Fibroblast of lung (primary cell): ENCODE measurements around the gene P2RY6. TPM values are rescaled to one million over a fixed set of nuclear protein-coding genes. Genes with fewer than 3 reads are reported as not detected.

Source experiments
- DNase-seq, 2 donors: peaks; one replicate each; pipeline versions ENCODE4 v3.0.0 to v3.0.0-alpha.2; 2010; ENCODE audit warnings: low read depth in 2 of 2
- H2AFZ ChIP-seq: 2 replicates; pipeline ENCODE4 v1.5.1; 2012; ENCODE audit warnings: low read length, control low read depth, inconsistent platforms
- H3K27ac ChIP-seq: 2 replicates; pipeline ENCODE4 v1.5.1; 2011; ENCODE audit warnings: low read length, control low read depth; ENCODE audit not compliant: insufficient read depth
- H3K27me3 ChIP-seq: 2 replicates; pipeline ENCODE4 v1.5.1; 2011; ENCODE audit warnings: mild to moderate bottlenecking, low read length; ENCODE audit not compliant: control insufficient read depth, insufficient read depth
- H3K36me3 ChIP-seq: 2 replicates; pipeline ENCODE4 v1.5.1; 2011; ENCODE audit warnings: low read length; ENCODE audit not compliant: control insufficient read depth, insufficient read depth
- H3K4me1 ChIP-seq: 2 replicates; pipeline ENCODE4 v1.5.1; 2011; ENCODE audit warnings: low read length; ENCODE audit not compliant: control insufficient read depth, insufficient read depth; ENCODE audit errors: extremely low read depth
- H3K4me2 ChIP-seq: 2 replicates; pipeline ENCODE4 v1.5.1; 2011; ENCODE audit warnings: low read length, control low read depth; ENCODE audit not compliant: insufficient read depth; ENCODE audit errors: extremely low read depth
- H3K4me3 ChIP-seq, 4 experiments: fragments of 200-600 bp in 1 of 4; sonication (generic) in 1 of 4; replicated peaks in 1 of 4; 2 replicates each; pipeline ENCODE4 v1.5.1; 2011 to 2016; ENCODE audit warnings: low read length in 4 of 4, low read depth in 3 of 4, mild to moderate bottlenecking in 3 of 4, control low read depth in 2 of 4, inconsistent platforms in 1 of 4, mixed read lengths in 1 of 4; ENCODE audit not compliant: insufficient read depth in 1 of 4; ENCODE audit errors: control extremely low read depth in 1 of 4
- H3K79me2 ChIP-seq: 2 replicates; pipeline ENCODE4 v1.5.1; 2012; ENCODE audit warnings: mild to moderate bottlenecking, low read length, inconsistent platforms; ENCODE audit not compliant: control insufficient read depth, insufficient read depth
- H3K9ac ChIP-seq: 2 replicates; pipeline ENCODE4 v1.5.1; 2011; ENCODE audit warnings: mild to moderate bottlenecking, low read length, control low read depth; ENCODE audit not compliant: insufficient read depth
- H3K9me3 ChIP-seq: 2 replicates; pipeline ENCODE4 v1.5.1; 2012; ENCODE audit warnings: low read depth, low read length; ENCODE audit not compliant: control insufficient read depth, insufficient read depth
- H4K20me1 ChIP-seq: 2 replicates; pipeline ENCODE4 v1.5.1; 2011; ENCODE audit warnings: low read length; ENCODE audit not compliant: control insufficient read depth, insufficient read depth; ENCODE audit errors: extremely low read depth
- EZH2 ChIP-seq: IDR thresholded peaks from 2 replicates; pipeline ENCODE4 v1.5.1; 2012; ENCODE audit warnings: low read length, control low read depth, mild to moderate bottlenecking; ENCODE audit errors: missing control alignments
- polyA plus RNA-seq, 2 donors: library from polyadenylated mRNA; depleted of rRNA in 1 of 2; stranded (reverse) in 1 of 2; unstranded in 1 of 2; fragments of >200 nt; gene quantifications; 2 replicates each; pipeline ENCODE4 v1.2.1, GENCODE V29; 2011 to 2012; ENCODE audit warnings: missing spikeins in 1 of 2
- total RNA-seq: library from RNA; depleted of rRNA; stranded (reverse); fragments of >200 nt; gene quantifications from 2 replicates; pipeline ENCODE4 v1.2.1, GENCODE V29; 2014
- TF ChIP-seq, protein P1 (sequence below), 2 donors: IDR thresholded peaks in 1 of 2; conservative IDR thresholded peaks in 1 of 2; 1 replicate in 1 of 2; 2 replicates in 1 of 2; pipeline ENCODE4 v1.5.1; 2011 to 2012; ENCODE audit warnings: low read length in 2 of 2, control low read depth in 1 of 2, inconsistent platforms in 1 of 2, low read depth in 1 of 2, mild to moderate bottlenecking in 1 of 2

The P2RY6 gene
- total and polyA plus RNA-seq, 2 donors (not counting 1 experiment from before 2014, with no cell fraction given), result 0.12 to 0.33 TPM

- no peak overlapping the region for H3K27ac ChIP-seq
- H3K9ac ChIP-seq, result no peak overlapping the region
- no peaks in the 10 kb centered on the region for H3K4me1 ChIP-seq
- TF ChIP-seq EZH2, result no peak
- TF ChIP-seq, protein P1, sequence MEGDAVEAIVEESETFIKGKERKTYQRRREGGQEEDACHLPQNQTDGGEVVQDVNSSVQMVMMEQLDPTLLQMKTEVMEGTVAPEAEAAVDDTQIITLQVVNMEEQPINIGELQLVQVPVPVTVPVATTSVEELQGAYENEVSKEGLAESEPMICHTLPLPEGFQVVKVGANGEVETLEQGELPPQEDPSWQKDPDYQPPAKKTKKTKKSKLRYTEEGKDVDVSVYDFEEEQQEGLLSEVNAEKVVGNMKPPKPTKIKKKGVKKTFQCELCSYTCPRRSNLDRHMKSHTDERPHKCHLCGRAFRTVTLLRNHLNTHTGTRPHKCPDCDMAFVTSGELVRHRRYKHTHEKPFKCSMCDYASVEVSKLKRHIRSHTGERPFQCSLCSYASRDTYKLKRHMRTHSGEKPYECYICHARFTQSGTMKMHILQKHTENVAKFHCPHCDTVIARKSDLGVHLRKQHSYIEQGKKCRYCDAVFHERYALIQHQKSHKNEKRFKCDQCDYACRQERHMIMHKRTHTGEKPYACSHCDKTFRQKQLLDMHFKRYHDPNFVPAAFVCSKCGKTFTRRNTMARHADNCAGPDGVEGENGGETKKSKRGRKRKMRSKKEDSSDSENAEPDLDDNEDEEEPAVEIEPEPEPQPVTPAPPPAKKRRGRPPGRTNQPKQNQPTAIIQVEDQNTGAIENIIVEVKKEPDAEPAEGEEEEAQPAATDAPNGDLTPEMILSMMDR (conservative IDR thresholded peaks at IDR 0.05 in 1 of 2, IDR thresholded peaks at IDR 0.05 in 1 of 2; ENCODE audit: low read depth in 1 of 2, low read length in 2 of 2), result no peak
- no peaks in the 10 kb centered on the region for H3K9me3 ChIP-seq
- peak in 1 of 2 donors; percentile 85 for DNase-seq
- H3K27me3 ChIP-seq, result no peaks in the 10 kb centered on the region
- H4K20me1 ChIP-seq, result no peaks in the 10 kb centered on the region
- no peak overlapping the region for H3K4me2 ChIP-seq
- H3K36me3 ChIP-seq, result no peaks in the 10 kb centered on the region
- H3K4me3 ChIP-seq, result no peak overlapping the region
- H3K79me2 ChIP-seq, result no peaks in the 10 kb centered on the region
- H2AFZ ChIP-seq, result no peak overlapping the region
Observed at GRCh38 chr11:73249304-73249703, 22.8 kb upstream of the P2RY6 start.

GRCh38 chr11:73249853-73250783, 22.0 kb upstream of the P2RY6 start:
- DNase-seq, result no peak
- no peak overlapping the region for H2AFZ ChIP-seq
- no peaks in the 10 kb centered on the region for H3K27me3 ChIP-seq
- H3K36me3 ChIP-seq, result no peaks in the 10 kb centered on the region
- H4K20me1 ChIP-seq, result no peaks in the 10 kb centered on the region
- no peak overlapping the region for H3K27ac ChIP-seq
- no peak overlapping the region for H3K4me3 ChIP-seq
- no peaks in the 10 kb centered on the region for H3K9me3 ChIP-seq
- H3K9ac ChIP-seq, result no peak overlapping the region
- no peak overlapping the region for H3K4me2 ChIP-seq
- TF ChIP-seq, protein P1 (conservative IDR thresholded peaks at IDR 0.05 in 1 of 2, IDR thresholded peaks at IDR 0.05 in 1 of 2; ENCODE audit: low read depth in 1 of 2, low read length in 2 of 2), result no peak
- TF ChIP-seq EZH2, result no peak
- H3K4me1 ChIP-seq, result no peaks in the 10 kb centered on the region
- no peaks in the 10 kb centered on the region for H3K79me2 ChIP-seq

- no peak for DNase-seq
- Histone ChIP-seq H3K27me3 (no peaks in the 10 kb centered on the region), H3K79me2 (no peaks in the 10 kb centered on the region), H3K4me2 (no peak overlapping the region), H2AFZ (no peak overlapping the region), H3K36me3 (no peaks in the 10 kb centered on the region), H4K20me1 (no peaks in the 10 kb centered on the region), H3K9me3 (no peaks in the 10 kb centered on the region), H3K4me3 (no peak overlapping the region), H3K27ac (no peak overlapping the region), H3K9ac (no peak overlapping the region), H3K4me1 (peaks cover 5% of the 10 kb centered on the region)
- TF ChIP-seq, protein P1 (conservative IDR thresholded peaks at IDR 0.05 in 1 of 2, IDR thresholded peaks at IDR 0.05 in 1 of 2; ENCODE audit: low read depth in 1 of 2, low read length in 2 of 2), result no peak
- TF ChIP-seq EZH2, result no peak
Observed at GRCh38 chr11:73252577-73253191, 19.5 kb upstream of the P2RY6 start.
